Endometrial microvascular endothelial cells (primary cell): Measurements from ENCODE around the gene SERPIND1. TPM values are rescaled to one million over a fixed set of nuclear protein-coding genes. Genes with fewer than 3 reads are reported as not detected.

Experiments used
- in situ Hi-C: cut with HindIII; loops from 2 replicates; pipeline ENCODE4 v1.10.0; 2017; ENCODE audit warnings: low sequenced_read_pairs, low pct_unique_long_range_greater_than_20kb; ENCODE audit errors: inconsistent ontology term
- total RNA-seq: library from RNA; depleted of rRNA; stranded (reverse); fragments of >200 nt; gene quantifications from one replicate; pipeline ENCODE4 v1.2.3, GENCODE V29; 2015; ENCODE audit errors: inconsistent ontology term

Gene SERPIND1
- total RNA-seq, 1 donor from 2014 or later, result 29.5 TPM

DNA sequence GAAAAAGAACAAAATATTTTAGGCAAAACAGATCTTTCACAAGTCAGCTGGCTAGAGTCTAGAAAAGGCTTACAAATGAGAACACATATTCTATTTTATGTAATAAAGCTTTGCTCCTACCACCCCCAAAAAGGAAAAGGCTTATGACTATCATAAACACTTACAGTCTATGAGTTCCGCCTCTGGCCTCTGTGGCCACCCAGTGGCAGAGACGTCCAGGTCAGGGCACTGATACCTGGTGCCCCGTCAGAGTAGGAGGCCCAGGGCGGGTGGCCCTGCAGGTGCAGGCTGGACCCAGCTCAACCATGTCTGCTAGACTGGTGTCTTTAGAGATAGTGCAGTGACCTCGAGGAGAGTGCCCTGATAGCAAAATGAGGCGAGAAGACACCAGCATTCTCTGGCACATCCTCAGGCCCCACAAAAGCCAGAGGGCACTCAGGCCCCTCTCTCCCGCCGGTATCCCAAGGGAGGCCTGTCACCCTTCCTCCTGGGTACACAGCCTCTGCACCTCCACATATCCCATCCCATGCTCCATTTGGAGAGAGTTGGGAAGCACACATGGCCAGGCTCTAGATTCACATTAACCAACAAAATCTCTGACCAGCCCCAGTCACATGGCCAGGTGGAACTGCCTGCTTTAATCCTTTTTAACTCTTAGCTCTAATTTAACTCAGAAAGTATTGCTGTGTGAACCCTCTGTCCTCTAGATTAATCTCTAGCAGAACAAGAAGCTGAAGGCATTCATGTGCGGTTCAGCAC is 27.3 kb upstream of the SERPIND1 start:
- in situ Hi-C loops, result no loop called here

- in situ Hi-C loops, result no loop called here
Measured at GRCh38 chr22:20747223-20747622, 26.7 kb upstream of the SERPIND1 start.

DNA sequence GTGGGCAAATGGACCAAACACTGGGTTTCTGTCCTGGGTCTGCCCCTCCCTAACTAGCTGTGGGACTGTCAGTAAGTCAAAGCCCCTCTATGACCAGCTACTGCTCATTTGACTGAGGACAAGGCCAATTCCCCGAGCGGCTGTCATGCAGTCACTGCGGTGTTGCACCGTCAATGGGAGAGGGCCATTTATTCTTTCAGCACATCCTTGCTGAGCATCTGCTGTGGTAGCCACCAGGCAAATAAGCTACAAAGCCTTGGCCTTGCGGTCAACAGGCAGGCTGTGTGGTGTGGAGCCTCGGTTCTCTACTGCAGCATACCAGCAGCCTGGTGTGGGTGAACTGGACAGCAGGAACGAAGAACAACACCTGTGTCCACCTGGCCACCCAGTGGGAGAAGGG is 25.8 kb upstream of the SERPIND1 start:
- in situ Hi-C loops, result no loop called here

DNA sequence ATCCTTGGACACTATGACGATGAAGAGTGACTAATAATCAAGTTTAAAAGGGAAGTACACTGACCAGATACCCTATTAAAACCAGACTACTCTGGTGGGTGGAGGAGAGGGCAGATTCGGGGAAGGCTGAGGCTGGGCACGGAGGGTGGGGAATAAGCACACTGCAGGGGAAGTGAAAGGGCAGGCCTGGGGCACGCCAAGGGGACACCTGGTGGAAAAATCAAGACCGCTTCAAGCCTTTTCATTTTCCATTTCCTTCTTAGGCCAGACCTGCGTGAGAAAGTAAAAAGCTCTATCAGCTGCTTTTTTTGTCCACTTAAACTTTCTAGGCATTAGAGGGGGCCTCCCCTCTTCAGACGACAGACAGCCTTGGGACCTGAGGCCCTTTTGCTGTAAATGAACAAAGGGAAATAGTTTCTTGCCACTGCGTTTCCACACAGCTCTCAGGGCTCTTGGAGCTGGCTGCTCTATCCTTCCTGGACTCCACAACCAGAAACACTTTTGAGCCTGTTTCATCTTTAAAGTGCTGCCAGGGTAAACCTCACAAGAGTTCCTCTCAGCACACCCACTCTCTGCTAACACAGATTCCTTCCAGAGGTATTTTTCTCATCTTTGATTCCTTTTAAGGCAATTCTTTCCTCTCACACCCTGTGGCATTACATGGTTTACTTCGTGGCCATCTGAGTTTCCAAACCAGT is 25.0 kb upstream of the SERPIND1 start:
- in situ Hi-C loops, result no loop called here

DNA sequence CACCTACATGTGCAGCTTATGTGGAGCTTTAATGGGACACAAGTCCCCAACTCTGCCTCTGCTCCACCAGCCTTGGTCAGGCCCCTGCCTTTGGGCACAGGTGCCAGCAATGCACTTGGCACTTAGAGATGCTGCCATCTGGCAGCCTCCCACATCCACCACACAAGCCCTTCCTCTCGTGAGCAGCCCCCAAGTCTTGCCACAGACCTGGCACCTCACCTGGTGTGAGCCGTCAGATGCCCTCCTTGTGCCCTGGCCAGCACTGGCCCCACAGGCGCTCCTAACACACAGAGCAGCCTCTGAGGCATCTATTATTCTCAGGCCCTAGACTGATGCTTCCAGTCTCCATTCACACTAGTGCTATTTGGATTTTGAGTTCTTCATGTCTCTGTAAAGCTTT is 24.5 kb upstream of the SERPIND1 start:
- in situ Hi-C loops, result no loop called here

DNA sequence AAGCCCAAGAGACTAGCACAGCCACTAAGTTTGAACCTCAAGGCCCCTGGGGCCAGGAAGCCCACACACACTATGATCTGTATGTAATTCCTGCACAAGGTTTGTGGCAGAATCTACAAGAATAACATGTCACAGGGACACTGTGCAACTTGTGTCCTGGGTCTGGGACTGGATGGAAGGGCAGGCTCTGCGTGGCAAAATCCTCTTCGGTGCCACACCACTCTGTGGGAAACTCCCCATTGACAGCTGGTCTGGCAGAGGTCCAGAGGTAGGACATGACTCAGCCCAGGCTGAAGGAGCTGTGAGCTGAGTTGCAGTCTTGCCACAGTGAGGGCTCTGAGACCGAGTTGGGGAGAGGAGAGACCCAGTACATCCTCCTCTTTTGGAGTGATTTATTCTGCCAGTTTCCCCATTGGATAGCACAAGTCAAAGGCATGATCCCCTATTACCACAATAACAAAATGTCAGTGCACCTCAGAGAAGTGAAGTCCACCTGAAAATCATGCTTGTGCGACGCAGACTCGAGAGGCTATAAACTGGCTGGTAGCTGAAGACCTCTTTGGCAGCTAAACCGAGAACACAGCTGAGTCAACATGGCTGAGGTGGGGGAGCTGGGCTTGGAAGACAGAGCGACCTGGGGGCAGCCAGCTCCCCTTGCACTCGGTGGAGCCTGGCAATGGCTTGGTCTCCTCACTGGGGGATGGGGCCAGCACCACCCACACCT is 23.3 kb upstream of the SERPIND1 start:
- in situ Hi-C loops, result no loop called here

- in situ Hi-C loops, result no loop called here
Measured at GRCh38 chr22:20751185-20751851, 22.6 kb upstream of the SERPIND1 start.

GRCh38 chr22:20752104-20752741 is 21.7 kb upstream of the SERPIND1 start:
- in situ Hi-C loops, result no loop called here

- in situ Hi-C loops, result no loop called here
Measured at GRCh38 chr22:20752873-20753272, 21.0 kb upstream of the SERPIND1 start.

DNA sequence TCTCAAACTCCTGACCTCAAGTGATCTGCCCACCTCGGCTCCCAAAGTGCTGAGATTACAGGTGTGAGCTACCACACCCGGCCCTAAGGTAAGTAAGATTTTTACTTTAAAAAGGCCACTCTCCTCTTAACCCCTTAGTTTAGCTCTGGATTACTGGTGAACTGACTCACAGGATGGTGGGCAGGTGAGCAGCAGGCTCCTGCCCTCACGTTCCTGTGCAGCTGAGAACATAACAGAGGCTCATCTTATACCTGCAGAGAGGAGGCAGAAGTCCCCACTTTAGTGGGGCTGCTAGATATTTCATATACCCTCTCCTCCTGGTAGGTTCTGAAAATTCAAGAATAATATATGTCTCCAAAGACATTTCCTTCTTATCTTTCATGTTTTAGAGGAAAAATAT is 17.1 kb upstream of the SERPIND1 start:
- in situ Hi-C loops, result no loop called here

- in situ Hi-C loops, result no loop called here
Measured at GRCh38 chr22:20758688-20759087, 15.2 kb upstream of the SERPIND1 start.

- in situ Hi-C loops, result no loop called here
Measured at GRCh38 chr22:20760084-20760483, 13.8 kb upstream of the SERPIND1 start.

DNA sequence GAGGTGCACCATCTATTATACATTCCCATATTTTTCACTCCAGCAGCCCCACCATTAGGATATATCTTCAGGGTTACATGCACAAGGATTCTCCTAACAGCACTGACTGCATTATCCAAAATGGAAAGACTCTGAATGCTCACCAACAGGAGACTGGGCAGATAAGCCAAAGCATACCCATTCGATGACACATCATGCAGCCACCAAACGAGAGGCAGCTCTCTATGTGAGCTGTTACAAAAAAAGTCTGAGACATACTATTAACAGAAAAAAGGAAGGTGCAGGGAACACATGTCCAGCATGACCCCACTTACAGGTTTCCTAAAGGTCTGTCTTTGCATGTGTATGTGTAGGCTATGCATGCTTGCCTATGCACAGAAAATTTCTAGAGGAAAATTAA is 12.4 kb upstream of the SERPIND1 start:
- in situ Hi-C loops, result no loop called here

DNA sequence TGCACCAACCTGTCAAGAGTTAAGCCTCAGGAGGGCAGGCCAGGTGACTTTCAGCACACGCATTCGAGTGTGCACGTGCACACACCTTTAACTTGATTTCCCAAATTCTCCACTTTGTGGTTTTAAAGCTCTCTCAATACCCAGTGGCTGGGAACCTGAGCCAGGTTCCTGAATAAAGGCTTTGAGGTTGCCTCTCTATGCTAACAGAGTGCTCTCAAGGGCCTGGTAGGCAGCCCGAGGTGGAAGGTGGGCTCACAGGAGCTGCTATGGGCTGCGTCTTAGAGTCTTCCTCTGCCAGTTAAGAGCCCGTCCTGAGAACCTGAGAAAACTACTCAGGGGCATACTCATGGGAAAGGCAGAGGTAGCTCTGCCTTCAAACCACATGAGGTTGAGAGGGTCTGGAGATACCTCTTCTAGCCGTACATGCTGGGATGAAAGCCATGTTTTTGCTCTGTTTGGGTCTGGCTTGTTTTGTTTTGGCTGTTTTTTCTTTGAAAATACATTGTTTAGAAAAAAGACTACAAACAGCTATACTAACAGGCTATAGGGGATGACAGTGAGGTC is 11.6 kb upstream of the SERPIND1 start:
- in situ Hi-C loops, result no loop called here

DNA sequence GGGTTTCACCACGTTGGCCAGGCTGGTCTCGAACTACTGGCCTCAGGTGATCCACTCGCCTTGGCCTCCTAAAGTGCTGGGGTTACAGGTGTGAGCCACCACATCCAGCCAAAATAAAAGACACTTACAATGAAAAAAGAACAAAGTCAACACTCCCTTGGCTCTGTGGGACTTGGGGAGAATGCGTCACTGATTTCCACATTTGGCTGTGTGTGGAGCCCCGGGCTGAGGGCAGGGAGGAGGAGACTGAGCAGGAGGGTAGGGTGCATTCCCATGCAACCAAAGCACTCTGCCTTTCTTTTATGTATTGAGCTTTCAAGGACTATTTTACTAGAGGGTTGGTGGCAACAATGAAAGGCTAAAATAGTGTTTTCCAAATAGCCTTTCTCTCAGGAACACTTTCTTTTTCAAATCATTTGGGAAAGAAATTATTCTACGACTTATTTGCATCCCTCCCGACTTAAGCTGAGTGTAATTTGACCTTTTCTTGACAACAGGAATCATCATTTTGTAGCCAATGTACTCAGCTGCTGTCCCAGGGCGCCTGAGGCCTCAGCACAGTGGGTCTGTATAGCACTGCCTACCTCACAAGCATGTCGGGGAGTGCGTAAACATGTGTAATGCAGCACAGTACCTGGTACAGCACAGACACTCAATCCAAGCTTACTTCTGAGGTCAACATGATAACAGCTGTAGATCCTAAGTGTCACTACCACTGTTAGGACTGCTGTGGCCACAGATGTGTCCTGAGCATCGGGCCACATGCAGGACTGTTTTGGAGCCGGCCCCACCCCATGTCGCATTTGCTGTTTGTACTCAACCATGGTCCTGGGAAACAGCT is 10.1 kb upstream of the SERPIND1 start:
- in situ Hi-C loops, result no loop called here

GRCh38 chr22:20764471-20764720 is 9.5 kb upstream of the SERPIND1 start:
- in situ Hi-C loops, result no loop called here

- in situ Hi-C loops, result no loop called here
Measured at GRCh38 chr22:20764729-20765128, 9.2 kb upstream of the SERPIND1 start.

- in situ Hi-C loops, result no loop called here
Measured at GRCh38 chr22:20765938-20766337, 8.0 kb upstream of the SERPIND1 start.
